GM06990 (cell line): Measurements from ENCODE around the gene NAP1L1.

Experiments used
- DNase-seq: peaks from one replicate; pipeline ENCODE4 v3.0.0-alpha.2; 2011; ENCODE audit not compliant: insufficient read length; ENCODE audit errors: extremely low read depth
- H3K27me3 ChIP-seq: replicated peaks from 2 replicates; pipeline ENCODE4 v1.6.0; 2011; ENCODE audit warnings: low read length; ENCODE audit not compliant: control insufficient read depth, insufficient read depth
- H3K36me3 ChIP-seq: 2 replicates; pipeline ENCODE4 v1.5.1; 2011; ENCODE audit warnings: low read length; ENCODE audit not compliant: control insufficient read depth, insufficient read depth
- H3K4me3 ChIP-seq: replicated peaks from 2 replicates; pipeline ENCODE4 v1.5.1; 2011; ENCODE audit warnings: low read depth, mild to moderate bottlenecking, control low read depth, low read length
- TF ChIP-seq, protein P1 (sequence below): IDR thresholded peaks from 2 replicates; pipeline ENCODE4 v1.5.1; 2011; ENCODE audit warnings: low read length, control low read depth, mild to moderate bottlenecking, inconsistent platforms; ENCODE audit not compliant: insufficient read depth, poor library complexity, severe bottlenecking

The NAP1L1 gene

GRCh38 chr12:76043377-76043776 lies 41.1 kb downstream of the NAP1L1 start:
- Histone ChIP-seq H3K4me3 (no peak overlapping the region), H3K36me3 (peaks cover 2% of the 10 kb centered on the region), H3K27me3 (no peaks in the 10 kb centered on the region)
- TF ChIP-seq, protein P1, sequence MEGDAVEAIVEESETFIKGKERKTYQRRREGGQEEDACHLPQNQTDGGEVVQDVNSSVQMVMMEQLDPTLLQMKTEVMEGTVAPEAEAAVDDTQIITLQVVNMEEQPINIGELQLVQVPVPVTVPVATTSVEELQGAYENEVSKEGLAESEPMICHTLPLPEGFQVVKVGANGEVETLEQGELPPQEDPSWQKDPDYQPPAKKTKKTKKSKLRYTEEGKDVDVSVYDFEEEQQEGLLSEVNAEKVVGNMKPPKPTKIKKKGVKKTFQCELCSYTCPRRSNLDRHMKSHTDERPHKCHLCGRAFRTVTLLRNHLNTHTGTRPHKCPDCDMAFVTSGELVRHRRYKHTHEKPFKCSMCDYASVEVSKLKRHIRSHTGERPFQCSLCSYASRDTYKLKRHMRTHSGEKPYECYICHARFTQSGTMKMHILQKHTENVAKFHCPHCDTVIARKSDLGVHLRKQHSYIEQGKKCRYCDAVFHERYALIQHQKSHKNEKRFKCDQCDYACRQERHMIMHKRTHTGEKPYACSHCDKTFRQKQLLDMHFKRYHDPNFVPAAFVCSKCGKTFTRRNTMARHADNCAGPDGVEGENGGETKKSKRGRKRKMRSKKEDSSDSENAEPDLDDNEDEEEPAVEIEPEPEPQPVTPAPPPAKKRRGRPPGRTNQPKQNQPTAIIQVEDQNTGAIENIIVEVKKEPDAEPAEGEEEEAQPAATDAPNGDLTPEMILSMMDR, result no peak
- DNase-seq, result no peak

GRCh38 chr12:76042147-76042546 lies 42.3 kb downstream of the NAP1L1 start:
- DNase-seq, result no peak
- TF ChIP-seq, protein P1, result no peak
- Histone ChIP-seq H3K36me3 (peaks cover 2% of the 10 kb centered on the region), H3K27me3 (no peaks in the 10 kb centered on the region), H3K4me3 (no peak overlapping the region)

DNA sequence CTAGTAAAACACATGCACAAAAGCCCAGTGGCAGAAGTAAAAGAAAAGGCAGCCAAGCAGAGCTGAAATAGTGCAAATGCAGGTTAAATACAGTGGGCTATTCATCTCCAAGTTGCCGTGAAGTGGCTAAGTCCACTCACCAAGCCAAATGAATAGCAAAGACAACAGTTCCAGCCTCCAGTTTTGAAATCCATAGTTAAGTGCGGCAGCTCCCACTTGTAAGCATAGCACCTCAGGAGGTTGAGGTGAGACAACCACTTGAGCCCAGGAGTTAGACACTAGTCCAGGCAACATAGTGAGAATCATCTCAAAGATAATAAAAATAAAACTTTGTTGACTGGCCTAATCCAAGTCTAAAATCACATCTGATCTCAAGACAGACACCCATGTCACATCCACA lies 43.1 kb downstream of the NAP1L1 start:
- H3K36me3 ChIP-seq, result peaks cover 2% of the 10 kb centered on the region
- no peak overlapping the region for H3K4me3 ChIP-seq
- DNase-seq, result no peak
- TF ChIP-seq, protein P1, result no peak
- H3K27me3 ChIP-seq, result no peaks in the 10 kb centered on the region

- TF ChIP-seq, protein P1, result no peak
These were observed 44.0 kb downstream of the NAP1L1 start for GRCh38 chr12:76040461-76040860.

GRCh38 chr12:76038176-76038575 lies 46.3 kb downstream of the NAP1L1 start:
- TF ChIP-seq, protein P1, result no peak
- Histone ChIP-seq H3K4me3 (no peak overlapping the region), H3K27me3 (no peaks in the 10 kb centered on the region), H3K36me3 (no peaks in the 10 kb centered on the region; the same call in 1 of the 2 replicates)
- no peak for DNase-seq

More at GRCh38 chr12:76040461-76040860, 44.0 kb downstream of the NAP1L1 start:
- no peaks in the 10 kb centered on the region for H3K27me3 ChIP-seq
- H3K4me3 ChIP-seq, result no peak overlapping the region
- DNase-seq, result no peak
- peaks cover 2% of the 10 kb centered on the region for H3K36me3 ChIP-seq
